Measurements from ENCODE around the gene NFE2L3. TPM values are rescaled to one million over a fixed set of nuclear protein-coding genes. Genes with fewer than 3 reads are reported as not detected.

The NFE2L3 gene
- total and polyA plus RNA-seq, 9 of the 15 experiments (the other 6 are each of a cell fraction or from before 2014, with no cell fraction given), result 2.9 to 16.9 (median 12.4) TPM

GRCh38 chr7:26135076-26135475, 16.9 kb upstream of the NFE2L3 start:
- Histone ChIP-seq H3K9me1 (ENCODE audit: control insufficient read depth, insufficient read depth, low read length) (no peaks in the 10 kb centered on the region), H3K9me3 (replicated peaks; ENCODE audit: control insufficient read depth, insufficient read depth, low read depth, low read length) (no peaks in the 10 kb centered on the region), H4K20me1 (replicated peaks; ENCODE audit: control insufficient read depth, insufficient read depth, low read length) (no peaks in the 10 kb centered on the region), H3K27me3 (ENCODE audit: control insufficient read depth in 2 of 2, insufficient read depth in 2 of 2, low read length in 2 of 2) (peaks cover 22 to 31% of the 10 kb centered on the region in 2 experiments; a peak in 4 of 5 replicates), H2AFZ (ENCODE audit: low read depth, low read length) (no peak overlapping the region), H3K4me3 (no peak overlapping the region), H3K27ac (ENCODE audit: extremely low read depth, low read depth, low read length) (no peak overlapping the region), H3K79me2 (ENCODE audit: control insufficient read depth, insufficient read depth, low read length) (no peaks in the 10 kb centered on the region), H3K36me3 (ENCODE audit: control insufficient read depth, insufficient read depth, low read length) (no peaks in the 10 kb centered on the region), H3K9ac (ENCODE audit: insufficient read depth in 1 of 2, low read depth in 2 of 2, low read length in 2 of 2) (no peak overlapping the region), H3K4me2 (ENCODE audit: insufficient read depth, low read length) (no peak overlapping the region), H3K4me1 (replicated peaks in 1 of 2; ENCODE audit: control insufficient read depth in 2 of 2, insufficient read depth in 2 of 2, low read length in 2 of 2) (peaks cover 0 to 3% of the 10 kb centered on the region in 2 experiments; a peak in 1 of 5 replicates)
- intact Hi-C loops (cut with micrococcal nuclease), result no loop called here
- FAIRE-seq, result no peak
- TF ChIP-seq ZNF639 (CRISPR knock-in tag; conservative IDR thresholded peaks at IDR 0.05 in 1 of 2, IDR thresholded peaks at IDR 0.05 in 1 of 2), result no peak
- no peak for TF ChIP-seq XRCC5 (IDR thresholded peaks at IDR 0.05; ENCODE audit: low read depth, low read length)
- no peak for TF ChIP-seq MTA2 (IDR thresholded peaks at IDR 0.05; ENCODE audit: low read depth)
- TF ChIP-seq FOXM1 (IDR thresholded peaks at IDR 0.05; ENCODE audit: low read depth), result no peak
- no peak for TF ChIP-seq FOXM1 (CRISPR knock-in tag; IDR thresholded peaks at IDR 0.05; ENCODE audit: low read depth)
- TF ChIP-seq EP400 (IDR thresholded peaks at IDR 0.05), result no peak
- no TSS peak for BruUV-seq (replicated peaks)
- no peak for ATAC-seq
- POLR2A ChIA-PET, result interaction anchor here (0.7 to 1.7 kb wide), 2 partner anchors 9 to 17 kb away, joined by 3 to 6 read pairs; no protein-coding TSS in a partner anchor
- CTCF ChIA-PET (ENCODE audit: low intra/inter-chr PET ratio), result no interaction called here
- in situ Hi-C loops (cut with MboI), result no loop called here
- no peak for DNase-seq (ENCODE audit: extremely low read depth in 1 of 4, low spot score in 3 of 4)
